WTC11 (cell line): ENCODE measurements around the gene ZNF350. TPM values are rescaled to one million over a fixed set of nuclear protein-coding genes. Genes with fewer than 3 reads are reported as not detected.

Experiments
- ATAC-seq: fragments of 200-7000 bp; cut with Tn5 transposase; 2 replicates; pipeline ENCODE4 v1.10.0; 2021; ENCODE audit warnings: mild to moderate bottlenecking, moderate library complexity
- CTCF ChIA-PET: fragments of 300-600 bp; sonication (Branson Sonifier 250); formaldehyde crosslinking; loops from one replicate; lab custom pipeline; 2021; ENCODE audit warnings: antibody characterized with exemption; lab: Charles Lee
- POLR2A ChIA-PET: fragments of 350-600 bp; sonication (Branson Sonifier 250); formaldehyde crosslinking; loops from one replicate; lab custom pipeline; 2021; ENCODE audit warnings: antibody characterized with exemption; lab: Charles Lee
- DNase-seq: peaks from one replicate; pipeline ENCODE4 v3.0.0; 2021; ENCODE audit warnings: low spot score
- H3K27ac Mint-ChIP-seq: 2 replicates; pipeline ENCODE4 v1.8.0; 2021; ENCODE audit warnings: mixed read lengths
- H3K27me3 Mint-ChIP-seq: 2 replicates; pipeline ENCODE4 v1.8.0; 2021; ENCODE audit warnings: low read depth, mild to moderate bottlenecking, moderate library complexity, mixed read lengths
- H3K36me3 Mint-ChIP-seq: 2 replicates; pipeline ENCODE4 v1.8.0; 2021; ENCODE audit warnings: mixed read lengths
- H3K4me1 Mint-ChIP-seq: 2 replicates; pipeline ENCODE4 v1.8.0; 2022; ENCODE audit warnings: mixed read lengths
- H3K4me3 Mint-ChIP-seq: 2 replicates; pipeline ENCODE4 v1.8.0; 2021; ENCODE audit warnings: mild to moderate bottlenecking, moderate library complexity, mixed read lengths
- H3K9me3 Mint-ChIP-seq: 2 replicates; pipeline ENCODE4 v1.8.0; 2021; ENCODE audit warnings: mixed read lengths
- ARID4B ChIP-seq: sonication (generic); formaldehyde crosslinking; IDR thresholded peaks from 2 replicates; pipeline ENCODE4 v1.8.0; 2023; ENCODE audit warnings: missing genetic modification reagents, mild to moderate bottlenecking, borderline replicate concordance
- ESRRA ChIP-seq: sonication (generic); formaldehyde crosslinking; IDR thresholded peaks from 2 replicates; pipeline ENCODE4 v1.8.1; 2022; ENCODE audit warnings: mild to moderate bottlenecking, missing genetic modification reagents, borderline replicate concordance
- ETV6 ChIP-seq: sonication (generic); formaldehyde crosslinking; IDR thresholded peaks from 2 replicates; pipeline ENCODE4 v1.8.1; 2022; ENCODE audit warnings: mild to moderate bottlenecking, missing genetic modification reagents
- FOXK1 ChIP-seq: sonication (generic); formaldehyde crosslinking; IDR thresholded peaks from 2 replicates; pipeline ENCODE4 v1.8.0; 2022; ENCODE audit warnings: mild to moderate bottlenecking, moderate library complexity, missing genetic modification reagents
- GABPB1 ChIP-seq: sonication (generic); formaldehyde crosslinking; IDR thresholded peaks from 2 replicates; pipeline ENCODE4 v1.8.1; 2023; ENCODE audit warnings: mild to moderate bottlenecking, missing genetic modification reagents
- GRHL2 ChIP-seq: fragments of 250-450 bp; sonication (Bioruptor Pico); IDR thresholded peaks from 2 replicates; pipeline ENCODE4 v1.8.0; 2022; ENCODE audit warnings: mild to moderate bottlenecking, moderate library complexity; ENCODE audit not compliant: insufficient replicate concordance, severe bottlenecking
- HMGA2 ChIP-seq: fragments of 250-450 bp; sonication (Bioruptor Pico); IDR thresholded peaks from 2 replicates; pipeline ENCODE4 v1.4.0; 2021; ENCODE audit warnings: mild to moderate bottlenecking, moderate library complexity
- MLX ChIP-seq: sonication (generic); formaldehyde crosslinking; IDR thresholded peaks from 2 replicates; pipeline ENCODE4 v1.8.1; 2023; ENCODE audit warnings: mild to moderate bottlenecking, missing genetic modification reagents, moderate library complexity
- MYBL2 ChIP-seq: sonication (generic); formaldehyde crosslinking; IDR thresholded peaks from 2 replicates; pipeline ENCODE4 v1.8.1; 2023; ENCODE audit warnings: mild to moderate bottlenecking, moderate library complexity, missing genetic modification reagents
- NFATC4 ChIP-seq: fragments of 250-450 bp; sonication (Bioruptor Pico); IDR thresholded peaks from 2 replicates; pipeline ENCODE4 v1.9.0; 2021; ENCODE audit warnings: mild to moderate bottlenecking
- NFYB ChIP-seq: sonication (generic); formaldehyde crosslinking; conservative IDR thresholded peaks from 2 replicates; pipeline ENCODE4 v1.8.0; 2022; ENCODE audit warnings: low read depth, missing genetic modification reagents
- NR1H2 ChIP-seq: sonication (generic); formaldehyde crosslinking; IDR thresholded peaks from 2 replicates; pipeline ENCODE4 v1.9.0; 2021; ENCODE audit warnings: mild to moderate bottlenecking, moderate library complexity, missing genetic modification reagents
- RELA ChIP-seq: sonication (generic); formaldehyde crosslinking; IDR thresholded peaks from 2 replicates; pipeline ENCODE4 v1.8.1; 2022; ENCODE audit warnings: missing genetic modification reagents, mild to moderate bottlenecking, borderline replicate concordance
- ZMAT4 ChIP-seq: fragments of 250-450 bp; sonication (Bioruptor Pico); IDR thresholded peaks from 2 replicates; pipeline ENCODE4 v1.9.0; 2021; ENCODE audit warnings: mild to moderate bottlenecking
- ZNF219 ChIP-seq: sonication (generic); formaldehyde crosslinking; IDR thresholded peaks from 2 replicates; pipeline ENCODE4 v1.8.0; 2023; ENCODE audit warnings: missing genetic modification reagents, mild to moderate bottlenecking, borderline replicate concordance
- ZNF281 ChIP-seq: sonication (generic); formaldehyde crosslinking; IDR thresholded peaks from 2 replicates; pipeline ENCODE4 v1.8.0; 2023; ENCODE audit warnings: mild to moderate bottlenecking, missing genetic modification reagents
- ZNF425 ChIP-seq: fragments of 250-450 bp; sonication (Bioruptor Pico); conservative IDR thresholded peaks from 2 replicates; pipeline ENCODE4 v1.9.0; 2021; ENCODE audit warnings: mild to moderate bottlenecking
- ZNF671 ChIP-seq: fragments of 250-450 bp; sonication (Bioruptor Pico); IDR thresholded peaks from 2 replicates; pipeline ENCODE4 v1.8.0; 2021; ENCODE audit warnings: mild to moderate bottlenecking
- total RNA-seq: library from RNA; stranded (reverse); gene quantifications from 3 replicates; pipeline ENCODE4 v1.2.3, GENCODE V29; 2021

Gene ZNF350
- total RNA-seq, 1 experiment from 2014 or later, result 8.1 TPM

- H3K4me1 Mint-ChIP-seq, result peaks cover 6% of the 10 kb centered on the region
- no peak overlapping the region for H3K27ac Mint-ChIP-seq
- ATAC-seq, result no peak
- no peak for DNase-seq
- CTCF ChIA-PET, result no interaction called here
- POLR2A ChIA-PET, result interaction anchor here (0.7 kb wide), 1 partner anchor 16 kb away, joined by 5 read pairs; no protein-coding TSS in a partner anchor
- no peaks in the 10 kb centered on the region for H3K27me3 Mint-ChIP-seq
- H3K9me3 Mint-ChIP-seq, result peaks cover 15% of the 10 kb centered on the region
- no peak overlapping the region for H3K4me3 Mint-ChIP-seq
- TF ChIP-seq ARID4B (CRISPR knock-in tag), result no peak
- TF ChIP-seq GRHL2 (CRISPR knock-in tag), result no peak
- no peak for TF ChIP-seq ZMAT4 (CRISPR knock-in tag)
- no peak for TF ChIP-seq ETV6 (CRISPR knock-in tag)
- no peak for TF ChIP-seq NR1H2 (CRISPR knock-in tag)
- H3K36me3 Mint-ChIP-seq, result peaks cover 79% of the 10 kb centered on the region
These were observed 35.6 kb upstream of the ZNF350 start for GRCh38 chr19:52022193-52022592.

GRCh38 chr19:52020506-52020905 is 33.9 kb upstream of the ZNF350 start:
- peaks cover 11% of the 10 kb centered on the region for H3K9me3 Mint-ChIP-seq
- H3K27ac Mint-ChIP-seq, result no peak overlapping the region
- DNase-seq (no peak), ATAC-seq (no peak)
- no peaks in the 10 kb centered on the region for H3K27me3 Mint-ChIP-seq
- CTCF ChIA-PET, result no interaction called here
- peaks cover 88% of the 10 kb centered on the region for H3K36me3 Mint-ChIP-seq
- H3K4me1 Mint-ChIP-seq, result no peaks in the 10 kb centered on the region
- TF ChIP-seq MLX (CRISPR knock-in tag), result no peak
- no peak for TF ChIP-seq ZNF671 (CRISPR knock-in tag)
- no peak for TF ChIP-seq RELA (CRISPR knock-in tag)
- no peak for TF ChIP-seq ZNF281 (CRISPR knock-in tag)
- TF ChIP-seq NFYB (CRISPR knock-in tag), result no peak
- TF ChIP-seq ESRRA, result no peak
- TF ChIP-seq HMGA2 (CRISPR knock-in tag), result no peak
- TF ChIP-seq GABPB1 (CRISPR knock-in tag), result no peak
- TF ChIP-seq NFATC4, result no peak
- no peak for TF ChIP-seq ZNF425
- TF ChIP-seq MYBL2 (CRISPR knock-in tag), result no peak
- TF ChIP-seq FOXK1, result no peak
- no peak for TF ChIP-seq ZNF219
- TF ChIP-seq, all 79 proteins: peak for 0
- H3K4me3 Mint-ChIP-seq, result no peak overlapping the region
- POLR2A ChIA-PET, result no interaction called here
